A673 (cell line): ENCODE measurements around the gene PCDHGA7. TPM values are rescaled to one million over a fixed set of nuclear protein-coding genes. Genes with fewer than 3 reads are reported as not detected.
A peak's percentile ranks its signal among the peaks of the same experiment; 100 is the strongest.

Source experiments
- BruUV-seq: library from RNA; stranded (reverse); fragments of 400-500 nt; replicated peaks from 2 replicates; lab custom pipeline; 2021; lab: Mats Ljungman, UMichigan
- CTCF ChIA-PET: fragments of 300-600 bp; sonication (Branson Sonifier 250); formaldehyde crosslinking; loops from one replicate; lab custom pipeline; 2022; ENCODE audit warnings: antibody characterized with exemption; lab: Charles Lee
- POLR2A ChIA-PET: fragments of 300-600 bp; sonication (Branson Sonifier 250); formaldehyde crosslinking; loops from one replicate; lab custom pipeline; 2022; ENCODE audit warnings: antibody characterized with exemption; ENCODE audit not compliant: low non-redundant PET; lab: Charles Lee
- DNase-seq: peaks from one replicate; pipeline ENCODE4 v3.0.0-alpha.2; 2015; ENCODE audit warnings: low spot score
- H3K27ac ChIP-seq: fragments of 200-600 bp; sonication (generic); 2 replicates; pipeline ENCODE4 v1.5.1; 2016; ENCODE audit warnings: mixed run types, low read depth, mild to moderate bottlenecking, mixed read lengths, antibody characterized with exemption, low read length; ENCODE audit not compliant: poor library complexity, severe bottlenecking
- H3K27me3 ChIP-seq: fragments of 200-600 bp; sonication (generic); replicated peaks from 2 replicates; pipeline ENCODE4 v1.6.1; 2017; ENCODE audit warnings: mixed run types, low read depth, mild to moderate bottlenecking, mixed read lengths, antibody characterized with exemption, low read length; ENCODE audit not compliant: insufficient read depth, poor library complexity
- H3K36me3 ChIP-seq: fragments of 200-600 bp; sonication (generic); 2 replicates; pipeline ENCODE4 v1.6.1; 2016; ENCODE audit warnings: mixed run types, mild to moderate bottlenecking, mixed read lengths, antibody characterized with exemption, low read length; ENCODE audit not compliant: insufficient read depth, poor library complexity, severe bottlenecking
- H3K4me1 ChIP-seq: fragments of 200-600 bp; sonication (generic); 2 replicates; pipeline ENCODE4 v1.6.1; 2017; ENCODE audit warnings: mixed run types, mild to moderate bottlenecking, mixed read lengths, antibody characterized with exemption, low read length; ENCODE audit not compliant: insufficient read depth, poor library complexity, severe bottlenecking
- H3K4me3 ChIP-seq: fragments of 200-600 bp; sonication (generic); 2 replicates; pipeline ENCODE4 v1.5.1; 2016; ENCODE audit warnings: low read depth, mixed run types, mild to moderate bottlenecking, mixed read lengths, low read length; ENCODE audit not compliant: poor library complexity, severe bottlenecking
- H3K9me3 ChIP-seq: fragments of 200-600 bp; sonication (generic); 2 replicates; pipeline ENCODE4 v1.6.1; 2016; ENCODE audit warnings: mixed run types, low read depth, mild to moderate bottlenecking, mixed read lengths, antibody characterized with exemption, low read length; ENCODE audit not compliant: poor library complexity, severe bottlenecking
- CTCF ChIP-seq: fragments of 300-800, 200-600 bp; sonication (generic); conservative IDR thresholded peaks from 2 replicates; pipeline ENCODE4 v1.5.1; 2017; ENCODE audit warnings: low read depth, mild to moderate bottlenecking, antibody characterized with exemption, low read length, moderate library complexity, mixed read lengths
- EZH2 ChIP-seq: fragments of 200-600 bp; sonication (generic); IDR thresholded peaks from 2 replicates; pipeline ENCODE4 v1.6.1; 2017; ENCODE audit warnings: borderline replicate concordance, low read depth, mild to moderate bottlenecking, mixed read lengths, antibody characterized with exemption, low read length; ENCODE audit not compliant: poor library complexity, severe bottlenecking
- intact Hi-C: fragments of 100-400 bp; cut with micrococcal nuclease; formaldehyde crosslinking; loops from one replicate; pipeline ENCODE4 v1.10.0; 2022; ENCODE audit not compliant: unreplicated experiment
- total RNA-seq: library from RNA; stranded (reverse); gene quantifications from 2 replicates; pipeline ENCODE4 v1.2.3, GENCODE V29; 2021

Gene PCDHGA7
- total RNA-seq, 1 experiment from 2014 or later, result 10.9 TPM

GRCh38 chr5:141342773-141343172 is 39.8 kb upstream of the PCDHGA7 start:
- BruUV-seq, result no TSS peak
- Histone ChIP-seq H3K36me3 (no peaks in the 10 kb centered on the region), H3K4me3 (no peak overlapping the region), H3K27me3 (no peaks in the 10 kb centered on the region), H3K4me1 (no peaks in the 10 kb centered on the region), H3K9me3 (peaks cover 30% of the 10 kb centered on the region), H3K27ac (no peak overlapping the region)
- DNase-seq, result no peak
- ChIA-PET POLR2A (no interaction called here), CTCF (no interaction called here)
- no peak for TF ChIP-seq CTCF
- no peak for TF ChIP-seq EZH2
- intact Hi-C loops, result no loop called here

- no peak within 1 kb of the TSS for H3K4me3 ChIP-seq
- POLR2A ChIA-PET, result no interaction called here
- CTCF ChIA-PET, result no interaction called here
- no peaks in the 10 kb centered on the region for H3K4me1 ChIP-seq
- peaks cover 24% of the 10 kb centered on the region for H3K9me3 ChIP-seq
- no peak within 1 kb of the TSS for H3K27ac ChIP-seq
- no peaks in the 10 kb centered on the region for H3K36me3 ChIP-seq
- no TSS peak for BruUV-seq
- H3K27me3 ChIP-seq, result no peaks in the 10 kb centered on the region
- intact Hi-C loops, result no loop called here
- TF ChIP-seq CTCF (peak; percentile 40; the same call in 1 of the 2 replicates), EZH2 (no peak)
- peak; percentile 41 for DNase-seq
These were observed 39.1 kb upstream of the PCDHGA7 start, which contains the start of gene PCDHGA3 for GRCh38 chr5:141343242-141343952. PCDHGA3 (plus strand) TSS chr5:141343829; CDS start chr5:141344034, 205 bp downstream.

DNA sequence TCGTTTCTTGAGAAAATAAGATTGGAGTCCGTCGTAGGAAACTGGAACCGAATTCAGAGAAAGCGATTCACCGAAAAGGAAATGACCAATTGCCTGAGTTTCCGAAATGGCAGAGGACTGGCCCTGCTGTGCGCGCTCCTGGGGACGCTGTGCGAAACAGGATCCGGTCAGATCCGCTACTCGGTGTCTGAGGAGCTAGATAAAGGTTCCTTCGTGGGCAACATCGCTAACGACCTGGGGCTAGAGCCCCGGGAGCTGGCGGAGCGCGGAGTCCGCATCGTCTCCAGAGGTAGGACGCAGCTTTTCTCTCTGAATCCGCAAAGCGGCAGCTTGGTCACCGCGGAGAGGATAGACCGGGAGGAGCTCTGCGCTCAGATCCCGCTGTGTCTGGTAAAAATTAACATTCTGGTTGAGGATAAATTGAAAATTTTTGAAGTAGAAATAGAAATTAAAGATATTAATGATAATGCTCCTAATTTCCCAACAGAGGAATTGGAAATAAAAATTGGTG is 38.5 kb upstream of the PCDHGA7 start:
- ChIA-PET CTCF (no interaction called here), POLR2A (no interaction called here)
- no peak overlapping the region for H3K4me3 ChIP-seq
- DNase-seq, result no peak
- no peaks in the 10 kb centered on the region for H3K27me3 ChIP-seq
- no TSS peak for BruUV-seq
- intact Hi-C loops, result no loop called here
- TF ChIP-seq EZH2, result no peak
- no peak for TF ChIP-seq CTCF
- no peaks in the 10 kb centered on the region for H3K4me1 ChIP-seq
- no peak overlapping the region for H3K27ac ChIP-seq
- H3K36me3 ChIP-seq, result no peaks in the 10 kb centered on the region
- H3K9me3 ChIP-seq, result peaks cover 18% of the 10 kb centered on the region
